H9 (cell line): ENCODE results near the gene KHSRP. TPM values are rescaled to one million over a fixed set of nuclear protein-coding genes. Genes with fewer than 3 reads are reported as not detected.

Source experiments
- DNase-seq: peaks from one replicate; pipeline ENCODE4 v3.0.0-alpha.2; 2017
- H2AFZ ChIP-seq: one replicate; pipeline ENCODE4 v1.6.1; 2013; ENCODE audit warnings: mild to moderate bottlenecking, low read length, control low read depth, moderate library complexity
- H2AK5ac ChIP-seq: 2 replicates; pipeline ENCODE4 v1.6.1; 2013; ENCODE audit warnings: low read length, control low read depth, mixed read lengths; ENCODE audit not compliant: insufficient read length
- H2BK120ac ChIP-seq: one replicate; pipeline ENCODE4 v1.6.1; 2013; ENCODE audit warnings: low read depth, mild to moderate bottlenecking, low read length, control low read depth, inconsistent platforms; ENCODE audit not compliant: poor library complexity, severe bottlenecking
- H2BK12ac ChIP-seq: 2 replicates; pipeline ENCODE4 v1.6.1; 2013; ENCODE audit warnings: low read length, control low read depth, mixed read lengths, low read depth; ENCODE audit not compliant: insufficient read length
- H2BK15ac ChIP-seq: 2 replicates; pipeline ENCODE4 v1.6.1; 2013; ENCODE audit warnings: low read depth, low read length, control low read depth
- H2BK20ac ChIP-seq: one replicate; pipeline ENCODE4 v1.6.1; 2013; ENCODE audit warnings: low read depth, mild to moderate bottlenecking, low read length, control low read depth, inconsistent platforms; ENCODE audit not compliant: poor library complexity, severe bottlenecking
- H2BK5ac ChIP-seq: 2 replicates; pipeline ENCODE4 v1.6.1; 2013; ENCODE audit warnings: low read length, control low read depth, mixed read lengths; ENCODE audit not compliant: insufficient read length
- H3K14ac ChIP-seq: 2 replicates; pipeline ENCODE4 v1.6.1; 2013; ENCODE audit warnings: low read length, control low read depth; ENCODE audit not compliant: insufficient read depth
- H3K18ac ChIP-seq: 2 replicates; pipeline ENCODE4 v1.6.1; 2013; ENCODE audit warnings: low read depth, mild to moderate bottlenecking, mixed read lengths, low read length, control low read depth; ENCODE audit not compliant: insufficient read length
- H3K23ac ChIP-seq: 2 replicates; pipeline ENCODE4 v1.6.1; 2013; ENCODE audit warnings: low read length, control low read depth, mixed read lengths, low read depth; ENCODE audit not compliant: insufficient read length
- H3K23me2 ChIP-seq: 2 replicates; pipeline ENCODE4 v1.6.1; 2013; ENCODE audit warnings: low read depth, mild to moderate bottlenecking, mixed read lengths, low read length, control low read depth; ENCODE audit not compliant: insufficient read length, poor library complexity, severe bottlenecking
- H3K27ac ChIP-seq: 2 replicates; pipeline ENCODE4 v1.5.1; 2013; ENCODE audit warnings: low read length, control low read depth, mixed read lengths, low read depth; ENCODE audit not compliant: insufficient read length
- H3K27me3 ChIP-seq: 2 replicates; pipeline ENCODE4 v1.6.1; 2013; ENCODE audit warnings: low read length, control low read depth, inconsistent platforms; ENCODE audit not compliant: insufficient read depth
- H3K4ac ChIP-seq: 2 replicates; pipeline ENCODE4 v1.6.1; 2013; ENCODE audit warnings: low read depth, mild to moderate bottlenecking, control low read depth, inconsistent platforms, low read length, moderate library complexity
- H3K4me1 ChIP-seq: 2 replicates; pipeline ENCODE4 v1.6.1; 2013; ENCODE audit warnings: low read length, control low read depth, inconsistent platforms; ENCODE audit not compliant: insufficient read depth
- H3K4me2 ChIP-seq: 2 replicates; pipeline ENCODE4 v1.6.1; 2013; ENCODE audit warnings: low read length, control low read depth, mixed read lengths; ENCODE audit not compliant: insufficient read length, insufficient read depth
- H3K56ac ChIP-seq: 2 replicates; pipeline ENCODE4 v1.6.1; 2013; ENCODE audit warnings: low read depth, mild to moderate bottlenecking, mixed read lengths, low read length, control low read depth; ENCODE audit not compliant: insufficient read length
- H3K79me1 ChIP-seq: 2 replicates; pipeline ENCODE4 v1.6.1; 2013; ENCODE audit warnings: low read depth, mild to moderate bottlenecking, moderate library complexity, low read length, control low read depth, inconsistent platforms; ENCODE audit not compliant: insufficient read depth, poor library complexity, severe bottlenecking
- H3K79me2 ChIP-seq: 2 replicates; pipeline ENCODE4 v1.6.1; 2013; ENCODE audit warnings: low read length, control low read depth, inconsistent platforms; ENCODE audit not compliant: insufficient read depth
- H3K9ac ChIP-seq: 2 replicates; pipeline ENCODE4 v1.6.1; 2013; ENCODE audit warnings: low read length, control low read depth, mixed read lengths; ENCODE audit not compliant: insufficient read length; ENCODE audit errors: extremely low read depth
- H3K9me3 ChIP-seq: one replicate; pipeline ENCODE4 v1.6.1; 2013; ENCODE audit warnings: low read depth, low read length, inconsistent platforms; ENCODE audit not compliant: control insufficient read depth
- H3T11ph ChIP-seq: one replicate; pipeline ENCODE4 v1.6.1; 2013; ENCODE audit warnings: mild to moderate bottlenecking, low read length, control low read depth, inconsistent platforms
- H4K20me1 ChIP-seq: one replicate; pipeline ENCODE4 v1.6.1; 2013; ENCODE audit not compliant: control insufficient read depth, insufficient read length, insufficient read depth
- H4K5ac ChIP-seq: 2 replicates; pipeline ENCODE4 v1.6.1; 2013; ENCODE audit warnings: low read depth, mild to moderate bottlenecking, mixed read lengths, low read length, control low read depth; ENCODE audit not compliant: insufficient read length
- H4K8ac ChIP-seq: replicated peaks from 2 replicates; pipeline ENCODE4 v1.6.1; 2013; ENCODE audit warnings: low read length, control low read depth, mixed read lengths, low read depth; ENCODE audit not compliant: insufficient read length
- H4K91ac ChIP-seq: 2 replicates; pipeline ENCODE4 v1.6.1; 2013; ENCODE audit warnings: low read depth, mild to moderate bottlenecking, moderate library complexity, mixed read lengths, low read length, control low read depth; ENCODE audit not compliant: insufficient read length
- H3K27ac Mint-ChIP-seq, 3 experiments: 2 replicates in 2 of 3; 3 replicates in 1 of 3; pipeline ENCODE4 v1.8.0; 2020 to 2021; ENCODE audit warnings: mixed read lengths in 3 of 3, mild to moderate bottlenecking in 1 of 3, moderate library complexity in 1 of 3
- H3K27me3 Mint-ChIP-seq: 2 replicates; pipeline ENCODE4 v1.8.0; 2021; ENCODE audit warnings: low read depth, mild to moderate bottlenecking, moderate library complexity, mixed read lengths
- H3K36me3 Mint-ChIP-seq, 3 experiments: 2 replicates in 2 of 3; 3 replicates in 1 of 3; pipeline ENCODE4 v1.8.0; 2020 to 2021; ENCODE audit warnings: low read depth in 3 of 3, mixed read lengths in 3 of 3; ENCODE audit not compliant: insufficient read depth in 1 of 3
- H3K4me1 Mint-ChIP-seq, 2 experiments: 2 replicates each; pipeline ENCODE4 v1.8.0; 2020; ENCODE audit warnings: mixed read lengths in 2 of 2
- H3K4me3 Mint-ChIP-seq, 2 experiments: 2 replicates in 1 of 2; 3 replicates in 1 of 2; pipeline ENCODE4 v1.8.0; 2020 to 2021; ENCODE audit warnings: mild to moderate bottlenecking in 2 of 2, mixed read lengths in 2 of 2, moderate library complexity in 1 of 2
- H3K9me3 Mint-ChIP-seq, 2 experiments: 2 replicates in 1 of 2; 3 replicates in 1 of 2; pipeline ENCODE4 v1.8.0; 2020; ENCODE audit warnings: mild to moderate bottlenecking in 2 of 2, mixed read lengths in 2 of 2, moderate library complexity in 1 of 2
- WGBS: extraction: QIAGEN DNeasy Blood & Tissue Kit; methylation state at CpG from one replicate; pipeline ENCODE4 v1.1.7; 2013; ENCODE audit warnings: missing lambda C conversion rate, low lambda C conversion rate, mixed read lengths; ENCODE audit not compliant: insufficient read length; ENCODE audit errors: extremely low coverage; 5-methylcytosine and 5-hydroxymethylcytosine counted together
- total RNA-seq: library from RNA; stranded (reverse); gene quantifications from 2 replicates; pipeline ENCODE4 v1.2.1, GENCODE V29; 2021
- TF ChIP-seq, protein P1 (sequence below): fragments of 200-600 bp; sonication (generic); conservative IDR thresholded peaks from 3 replicates; pipeline ENCODE4 v1.8.0; 2021; ENCODE audit warnings: antibody characterized with exemption, mild to moderate bottlenecking

The KHSRP gene
- total RNA-seq, 1 experiment from 2014 or later, result 602 TPM

DNA sequence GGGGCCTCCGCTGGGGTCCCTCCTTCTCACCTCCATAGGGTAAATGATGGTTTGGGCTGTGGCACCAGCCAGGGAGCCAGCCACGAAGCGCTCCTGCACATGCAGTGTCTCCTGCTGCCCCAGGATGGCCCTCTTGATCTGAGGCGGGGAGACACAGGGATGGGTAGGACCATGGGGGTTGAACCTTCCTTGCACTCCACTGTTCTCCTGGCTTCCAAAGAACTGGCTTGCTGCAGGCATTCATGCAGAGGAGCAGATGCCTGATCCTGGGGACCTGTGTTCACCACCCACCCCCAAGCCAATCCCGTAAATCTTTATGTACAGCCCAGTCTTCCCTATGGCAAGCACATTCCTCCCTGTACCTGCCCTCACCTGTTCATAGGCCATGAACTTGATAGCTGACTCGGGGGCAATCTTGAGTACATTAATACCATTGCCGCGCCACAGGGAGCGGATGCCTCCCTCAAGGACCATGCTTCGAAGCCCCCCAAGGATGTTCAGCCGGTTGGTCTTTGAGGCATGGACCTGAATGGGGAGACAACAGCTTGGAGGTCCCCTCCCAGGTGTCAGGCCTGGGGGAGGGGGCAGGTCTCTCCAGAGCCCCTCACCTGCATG, 29.4 kb upstream of the KHSRP start:
- Histone ChIP-seq H3K4ac (no peak overlapping the region), H3K4me2 (no peak overlapping the region), H2AK5ac (no peak overlapping the region), H2AFZ (no peak overlapping the region), H2BK5ac (no peak overlapping the region), H3K18ac (no peak overlapping the region), H2BK120ac (no peak overlapping the region), H3K27ac (no peak overlapping the region), H3K23me2 (no peaks in the 10 kb centered on the region), H3K4me1 (no peaks in the 10 kb centered on the region; the same call in 1 of the 2 replicates), H4K8ac (no peak overlapping the region), H3K9me3 (peaks cover 8% of the 10 kb centered on the region), H3K14ac (no peak overlapping the region), H2BK15ac (no peak overlapping the region), H4K5ac (no peak overlapping the region), H3K27me3 (no peaks in the 10 kb centered on the region), H3T11ph (no peak overlapping the region), H3K9ac (no peak overlapping the region), H4K20me1 (no peaks in the 10 kb centered on the region), H3K79me1 (no peaks in the 10 kb centered on the region), H4K91ac (no peak overlapping the region), H3K79me2 (no peaks in the 10 kb centered on the region), H3K23ac (no peak overlapping the region), H2BK20ac (no peak overlapping the region), H2BK12ac (no peak overlapping the region), H3K56ac (no peak overlapping the region)
- Mint-ChIP-seq H3K4me1 (peaks cover 5 to 9% of the 10 kb centered on the region in 2 experiments), H3K27ac (no peak overlapping the region), H3K27me3 (peaks cover 5% of the 10 kb centered on the region; the same call in 1 of the 2 replicates), H3K9me3 (peaks cover 6 to 7% of the 10 kb centered on the region in 2 experiments; a peak in 4 of 5 replicates), H3K4me3 (no peak overlapping the region), H3K36me3 (peaks cover 31 to 53% (median 48%) of the 10 kb centered on the region in 3 experiments)
- TF ChIP-seq, protein P1, sequence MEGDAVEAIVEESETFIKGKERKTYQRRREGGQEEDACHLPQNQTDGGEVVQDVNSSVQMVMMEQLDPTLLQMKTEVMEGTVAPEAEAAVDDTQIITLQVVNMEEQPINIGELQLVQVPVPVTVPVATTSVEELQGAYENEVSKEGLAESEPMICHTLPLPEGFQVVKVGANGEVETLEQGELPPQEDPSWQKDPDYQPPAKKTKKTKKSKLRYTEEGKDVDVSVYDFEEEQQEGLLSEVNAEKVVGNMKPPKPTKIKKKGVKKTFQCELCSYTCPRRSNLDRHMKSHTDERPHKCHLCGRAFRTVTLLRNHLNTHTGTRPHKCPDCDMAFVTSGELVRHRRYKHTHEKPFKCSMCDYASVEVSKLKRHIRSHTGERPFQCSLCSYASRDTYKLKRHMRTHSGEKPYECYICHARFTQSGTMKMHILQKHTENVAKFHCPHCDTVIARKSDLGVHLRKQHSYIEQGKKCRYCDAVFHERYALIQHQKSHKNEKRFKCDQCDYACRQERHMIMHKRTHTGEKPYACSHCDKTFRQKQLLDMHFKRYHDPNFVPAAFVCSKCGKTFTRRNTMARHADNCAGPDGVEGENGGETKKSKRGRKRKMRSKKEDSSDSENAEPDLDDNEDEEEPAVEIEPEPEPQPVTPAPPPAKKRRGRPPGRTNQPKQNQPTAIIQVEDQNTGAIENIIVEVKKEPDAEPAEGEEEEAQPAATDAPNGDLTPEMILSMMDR, result no peak
- no CpG with 5 or more reads among the region's 11 CpGs for WGBS
- no peak for DNase-seq
